HCT116 (cell line): ENCODE results near the gene FAXDC2.

Source experiments
- CEBPB ChIP-seq: IDR thresholded peaks from 2 replicates; pipeline ENCODE4 v1.6.1; 2012; ENCODE audit warnings: low read depth
- EGR1 ChIP-seq: IDR thresholded peaks from 2 replicates; pipeline ENCODE4 v1.6.1; 2012; ENCODE audit warnings: low read depth
- EZH2 ChIP-seq: fragments of 200-600 bp; sonication (generic); IDR thresholded peaks from 2 replicates; pipeline ENCODE4 v1.6.1; 2017; ENCODE audit warnings: antibody characterized with exemption, mixed run types
- EZH2phosphoT487 ChIP-seq: fragments of 200-600 bp; IDR thresholded peaks from 2 replicates; pipeline ENCODE4 v1.6.1; 2018; ENCODE audit warnings: antibody characterized with exemption, borderline replicate concordance
- FOSL1 ChIP-seq: IDR thresholded peaks from 2 replicates; pipeline ENCODE4 v1.6.1; 2012; ENCODE audit warnings: low read depth
- JUND ChIP-seq: IDR thresholded peaks from 2 replicates; pipeline ENCODE4 v1.6.1; 2012
- POLR2A ChIP-seq: IDR thresholded peaks from 2 replicates; pipeline ENCODE4 v1.7.0; 2011; ENCODE audit warnings: borderline replicate concordance; ENCODE audit not compliant: insufficient read depth, insufficient read length; ENCODE audit errors: extremely low read depth
- POLR2AphosphoS5 ChIP-seq: IDR thresholded peaks from 2 replicates; pipeline ENCODE4 v1.6.1; 2011; ENCODE audit warnings: mild to moderate bottlenecking, low read depth, low read length, moderate library complexity
- RAD21 ChIP-seq: IDR thresholded peaks from 2 replicates; pipeline ENCODE4 v1.6.1; 2012; ENCODE audit warnings: low read depth, mild to moderate bottlenecking
- SRF ChIP-seq: IDR thresholded peaks from 2 replicates; pipeline ENCODE4 v1.6.1; 2012; ENCODE audit warnings: low read depth
- TCF7L2 ChIP-seq: IDR thresholded peaks from 2 replicates; pipeline ENCODE4 v1.7.0; 2011; ENCODE audit warnings: borderline replicate concordance, inconsistent platforms; ENCODE audit not compliant: insufficient read depth, insufficient read length; ENCODE audit errors: extremely low read depth
- YY1 ChIP-seq: IDR thresholded peaks from 2 replicates; pipeline ENCODE4 v1.6.1; 2011; ENCODE audit warnings: low read length, low read depth, moderate library complexity, mild to moderate bottlenecking; ENCODE audit not compliant: insufficient replicate concordance; ENCODE audit errors: extremely low read depth
- TF ChIP-seq, protein P1 (sequence below), 3 experiments: fragments of 200-600 bp in 1 of 3; sonication (generic) in 1 of 3; IDR thresholded peaks in 2 of 3; conservative IDR thresholded peaks in 1 of 3; 2 replicates each; pipeline ENCODE4 v1.5.1; 2012 to 2017; ENCODE audit warnings: low read depth in 2 of 3, low read length in 2 of 3, antibody characterized with exemption in 1 of 3, borderline replicate concordance in 1 of 3, control low read depth in 1 of 3, mild to moderate bottlenecking in 1 of 3, mixed read lengths in 1 of 3, mixed run types in 1 of 3, moderate library complexity in 1 of 3; ENCODE audit not compliant: insufficient read depth in 1 of 3
- TF ChIP-seq, protein P2 (sequence below): IDR thresholded peaks from 2 replicates; pipeline ENCODE4 v1.6.1; 2012

GRCh38 chr5:154771383-154771901 lies 79.0 kb downstream of the FAXDC2 start:
- TF ChIP-seq EZH2 (no peak), POLR2A (no peak), JUND (no peak), RAD21 (no peak), POLR2AphosphoS5 (no peak; the same call in 1 of the 2 replicates), TCF7L2 (no peak), EZH2phosphoT487 (no peak), FOSL1 (no peak), SRF (no peak), YY1 (no peak), EGR1 (no peak), CEBPB (no peak)
- TF ChIP-seq, protein P1, sequence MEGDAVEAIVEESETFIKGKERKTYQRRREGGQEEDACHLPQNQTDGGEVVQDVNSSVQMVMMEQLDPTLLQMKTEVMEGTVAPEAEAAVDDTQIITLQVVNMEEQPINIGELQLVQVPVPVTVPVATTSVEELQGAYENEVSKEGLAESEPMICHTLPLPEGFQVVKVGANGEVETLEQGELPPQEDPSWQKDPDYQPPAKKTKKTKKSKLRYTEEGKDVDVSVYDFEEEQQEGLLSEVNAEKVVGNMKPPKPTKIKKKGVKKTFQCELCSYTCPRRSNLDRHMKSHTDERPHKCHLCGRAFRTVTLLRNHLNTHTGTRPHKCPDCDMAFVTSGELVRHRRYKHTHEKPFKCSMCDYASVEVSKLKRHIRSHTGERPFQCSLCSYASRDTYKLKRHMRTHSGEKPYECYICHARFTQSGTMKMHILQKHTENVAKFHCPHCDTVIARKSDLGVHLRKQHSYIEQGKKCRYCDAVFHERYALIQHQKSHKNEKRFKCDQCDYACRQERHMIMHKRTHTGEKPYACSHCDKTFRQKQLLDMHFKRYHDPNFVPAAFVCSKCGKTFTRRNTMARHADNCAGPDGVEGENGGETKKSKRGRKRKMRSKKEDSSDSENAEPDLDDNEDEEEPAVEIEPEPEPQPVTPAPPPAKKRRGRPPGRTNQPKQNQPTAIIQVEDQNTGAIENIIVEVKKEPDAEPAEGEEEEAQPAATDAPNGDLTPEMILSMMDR (IDR thresholded peaks at IDR 0.05 in 2 of 3, conservative IDR thresholded peaks at IDR 0.05 in 1 of 3; ENCODE audit: borderline replicate concordance in 1 of 3, insufficient read depth in 1 of 3, low read depth in 2 of 3, low read length in 2 of 3): no peak
- TF ChIP-seq, protein P2, sequence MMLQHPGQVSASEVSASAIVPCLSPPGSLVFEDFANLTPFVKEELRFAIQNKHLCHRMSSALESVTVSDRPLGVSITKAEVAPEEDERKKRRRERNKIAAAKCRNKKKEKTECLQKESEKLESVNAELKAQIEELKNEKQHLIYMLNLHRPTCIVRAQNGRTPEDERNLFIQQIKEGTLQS: no peak
